GM23338 (cell line): ENCODE measurements around the gene ZSCAN5A. TPM values are rescaled to one million over a fixed set of nuclear protein-coding genes. Genes with fewer than 3 reads are reported as not detected.
A peak's percentile ranks its signal among the peaks of the same experiment; 100 is the strongest.
"Not testable (repeated sequence)": the region's sequence is repeated elsewhere in the genome, so short reads cannot be mapped to it uniquely, and the experiment has no call there.

Experiments
- ATAC-seq: fragments of 200-7000 bp; cut with Tn5 transposase; 3 replicates; pipeline ENCODE4 v1.9.1; 2020
- DNase-seq: peaks from one replicate; pipeline ENCODE4 v3.0.0-alpha.2; 2015; ENCODE audit warnings: low spot score
- H2AFZ ChIP-seq: fragments of 200-600 bp; sonication (generic); 2 replicates; pipeline ENCODE4 v1.8.0; 2016; ENCODE audit warnings: antibody characterized with exemption, mild to moderate bottlenecking, moderate library complexity
- H3F3A ChIP-seq: fragments of 200-600 bp; sonication (generic); replicated peaks from 2 replicates; pipeline ENCODE4 v1.8.0; 2017; ENCODE audit warnings: antibody characterized with exemption, mixed run types, low read depth
- H3K27ac ChIP-seq: fragments of 200-600 bp; sonication (generic); 2 replicates; pipeline ENCODE4 v1.6.1; 2016; ENCODE audit warnings: low read depth
- H3K27me3 ChIP-seq: fragments of 200-600 bp; sonication (generic); 2 replicates; pipeline ENCODE4 v1.8.0; 2016; ENCODE audit warnings: mild to moderate bottlenecking, mixed run types, moderate library complexity; ENCODE audit not compliant: insufficient read depth
- H3K36me3 ChIP-seq: fragments of 200-600 bp; sonication (generic); 2 replicates; pipeline ENCODE4 v1.8.0; 2016; ENCODE audit warnings: mild to moderate bottlenecking; ENCODE audit not compliant: insufficient read depth
- H3K4me1 ChIP-seq: fragments of 200-600 bp; sonication (generic); 2 replicates; pipeline ENCODE4 v1.8.0; 2016; ENCODE audit warnings: mild to moderate bottlenecking, moderate library complexity; ENCODE audit not compliant: insufficient read depth
- H3K4me2 ChIP-seq: fragments of 200-600 bp; sonication (generic); 2 replicates; pipeline ENCODE4 v1.7.1; 2017; ENCODE audit warnings: mixed run types
- H3K4me3 ChIP-seq: fragments of 200-600 bp; sonication (generic); 2 replicates; pipeline ENCODE4 v1.6.1; 2016; ENCODE audit warnings: mixed run types
- H3K79me2 ChIP-seq: fragments of 200-600 bp; sonication (generic); replicated peaks from 2 replicates; pipeline ENCODE4 v1.8.0; 2017; ENCODE audit warnings: mild to moderate bottlenecking; ENCODE audit not compliant: insufficient read depth
- H3K9me2 ChIP-seq: fragments of 200-600 bp; sonication (generic); 2 replicates; pipeline ENCODE4 v1.8.0; 2017; ENCODE audit not compliant: insufficient read depth
- H4K20me1 ChIP-seq: fragments of 200-600 bp; sonication (generic); replicated peaks from 2 replicates; pipeline ENCODE4 v1.8.0; 2017; ENCODE audit warnings: mild to moderate bottlenecking; ENCODE audit not compliant: insufficient read depth
- H3K27ac Mint-ChIP-seq: 2 replicates; pipeline ENCODE4 v1.8.0; 2020; ENCODE audit warnings: inconsistent platforms, mild to moderate bottlenecking, moderate library complexity, mixed read lengths
- H3K27me3 Mint-ChIP-seq: 3 replicates; pipeline ENCODE4 v1.8.0; 2022; ENCODE audit warnings: low read depth, mild to moderate bottlenecking, moderate library complexity, mixed read lengths, inconsistent platforms; ENCODE audit not compliant: insufficient read depth, poor library complexity
- H3K36me3 Mint-ChIP-seq: 3 replicates; pipeline ENCODE4 v1.8.0; 2021; ENCODE audit warnings: low read depth, mild to moderate bottlenecking, inconsistent platforms, moderate library complexity, mixed read lengths
- H3K4me1 Mint-ChIP-seq: 3 replicates; pipeline ENCODE4 v1.8.0; 2020; ENCODE audit warnings: mild to moderate bottlenecking, inconsistent platforms, mixed read lengths
- H3K4me3 Mint-ChIP-seq: 3 replicates; pipeline ENCODE4 v1.8.0; 2021; ENCODE audit warnings: moderate library complexity, mild to moderate bottlenecking, inconsistent platforms, mixed read lengths
- H3K9me3 Mint-ChIP-seq: 3 replicates; pipeline ENCODE4 v1.8.0; 2020; ENCODE audit warnings: moderate library complexity, mild to moderate bottlenecking, inconsistent platforms, mixed read lengths
- EZH2 ChIP-seq: fragments of 200-600 bp; sonication (generic); IDR thresholded peaks from one replicate; pipeline ENCODE4 v1.8.0; 2017; ENCODE audit warnings: antibody characterized with exemption, mild to moderate bottlenecking, low read depth; ENCODE audit not compliant: unreplicated experiment
- polyA plus RNA-seq: library from polyadenylated mRNA; unstranded; fragments of >200 nt; fragmentation: Nextera tagmentation; extraction: Ambion mirVana; gene quantifications from 2 replicates; pipeline ENCODE4 v1.2.1, GENCODE V29; 2016
- total RNA-seq: library from RNA; depleted of rRNA; stranded (reverse); fragments of >200 nt; shearing (Covaris generic); gene quantifications from 2 replicates; pipeline ENCODE4 v1.2.3, GENCODE V29; 2014
- TF ChIP-seq, protein P1 (sequence below): fragments of 250-450 bp; sonication (Bioruptor Pico); IDR thresholded peaks from 2 replicates; pipeline ENCODE4 v1.5.0; 2020; ENCODE audit warnings: mild to moderate bottlenecking, moderate library complexity
- TF ChIP-seq, protein P2 (sequence below), 2 experiments: fragments of 200-600 bp in 1 of 2; sonication (generic) in 1 of 2; conservative IDR thresholded peaks; 2 replicates each; pipeline versions ENCODE4 v1.5.1 to v1.6.1; 2016 to 2017; ENCODE audit warnings: antibody characterized with exemption in 2 of 2, low read depth in 2 of 2, mild to moderate bottlenecking in 2 of 2, moderate library complexity in 1 of 2

ZSCAN5A gene
- total and polyA plus RNA-seq, 2 experiments from 2014 or later = 10.2 to 12.5 TPM

DNA sequence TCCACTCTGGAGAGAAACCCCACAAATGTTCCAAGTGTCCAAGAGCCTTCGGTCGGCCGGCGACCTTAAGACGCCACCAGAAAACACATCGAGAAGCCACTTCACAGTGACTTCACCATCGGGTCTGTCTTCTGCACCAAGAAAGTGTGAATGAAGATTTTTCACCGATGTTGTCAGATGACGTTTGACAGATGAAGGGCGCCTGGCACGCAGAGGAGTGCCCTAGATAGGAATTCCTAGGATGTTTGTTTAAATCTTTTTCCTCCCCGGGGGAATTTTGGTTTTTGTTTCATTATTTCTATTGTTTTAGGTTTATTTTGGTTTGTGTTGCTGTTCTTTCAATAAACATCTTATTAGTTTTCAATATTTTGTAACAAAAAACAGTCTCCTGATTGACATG, 105.5 kb downstream of the ZSCAN5A start (continued):
- TF ChIP-seq, protein P1, sequence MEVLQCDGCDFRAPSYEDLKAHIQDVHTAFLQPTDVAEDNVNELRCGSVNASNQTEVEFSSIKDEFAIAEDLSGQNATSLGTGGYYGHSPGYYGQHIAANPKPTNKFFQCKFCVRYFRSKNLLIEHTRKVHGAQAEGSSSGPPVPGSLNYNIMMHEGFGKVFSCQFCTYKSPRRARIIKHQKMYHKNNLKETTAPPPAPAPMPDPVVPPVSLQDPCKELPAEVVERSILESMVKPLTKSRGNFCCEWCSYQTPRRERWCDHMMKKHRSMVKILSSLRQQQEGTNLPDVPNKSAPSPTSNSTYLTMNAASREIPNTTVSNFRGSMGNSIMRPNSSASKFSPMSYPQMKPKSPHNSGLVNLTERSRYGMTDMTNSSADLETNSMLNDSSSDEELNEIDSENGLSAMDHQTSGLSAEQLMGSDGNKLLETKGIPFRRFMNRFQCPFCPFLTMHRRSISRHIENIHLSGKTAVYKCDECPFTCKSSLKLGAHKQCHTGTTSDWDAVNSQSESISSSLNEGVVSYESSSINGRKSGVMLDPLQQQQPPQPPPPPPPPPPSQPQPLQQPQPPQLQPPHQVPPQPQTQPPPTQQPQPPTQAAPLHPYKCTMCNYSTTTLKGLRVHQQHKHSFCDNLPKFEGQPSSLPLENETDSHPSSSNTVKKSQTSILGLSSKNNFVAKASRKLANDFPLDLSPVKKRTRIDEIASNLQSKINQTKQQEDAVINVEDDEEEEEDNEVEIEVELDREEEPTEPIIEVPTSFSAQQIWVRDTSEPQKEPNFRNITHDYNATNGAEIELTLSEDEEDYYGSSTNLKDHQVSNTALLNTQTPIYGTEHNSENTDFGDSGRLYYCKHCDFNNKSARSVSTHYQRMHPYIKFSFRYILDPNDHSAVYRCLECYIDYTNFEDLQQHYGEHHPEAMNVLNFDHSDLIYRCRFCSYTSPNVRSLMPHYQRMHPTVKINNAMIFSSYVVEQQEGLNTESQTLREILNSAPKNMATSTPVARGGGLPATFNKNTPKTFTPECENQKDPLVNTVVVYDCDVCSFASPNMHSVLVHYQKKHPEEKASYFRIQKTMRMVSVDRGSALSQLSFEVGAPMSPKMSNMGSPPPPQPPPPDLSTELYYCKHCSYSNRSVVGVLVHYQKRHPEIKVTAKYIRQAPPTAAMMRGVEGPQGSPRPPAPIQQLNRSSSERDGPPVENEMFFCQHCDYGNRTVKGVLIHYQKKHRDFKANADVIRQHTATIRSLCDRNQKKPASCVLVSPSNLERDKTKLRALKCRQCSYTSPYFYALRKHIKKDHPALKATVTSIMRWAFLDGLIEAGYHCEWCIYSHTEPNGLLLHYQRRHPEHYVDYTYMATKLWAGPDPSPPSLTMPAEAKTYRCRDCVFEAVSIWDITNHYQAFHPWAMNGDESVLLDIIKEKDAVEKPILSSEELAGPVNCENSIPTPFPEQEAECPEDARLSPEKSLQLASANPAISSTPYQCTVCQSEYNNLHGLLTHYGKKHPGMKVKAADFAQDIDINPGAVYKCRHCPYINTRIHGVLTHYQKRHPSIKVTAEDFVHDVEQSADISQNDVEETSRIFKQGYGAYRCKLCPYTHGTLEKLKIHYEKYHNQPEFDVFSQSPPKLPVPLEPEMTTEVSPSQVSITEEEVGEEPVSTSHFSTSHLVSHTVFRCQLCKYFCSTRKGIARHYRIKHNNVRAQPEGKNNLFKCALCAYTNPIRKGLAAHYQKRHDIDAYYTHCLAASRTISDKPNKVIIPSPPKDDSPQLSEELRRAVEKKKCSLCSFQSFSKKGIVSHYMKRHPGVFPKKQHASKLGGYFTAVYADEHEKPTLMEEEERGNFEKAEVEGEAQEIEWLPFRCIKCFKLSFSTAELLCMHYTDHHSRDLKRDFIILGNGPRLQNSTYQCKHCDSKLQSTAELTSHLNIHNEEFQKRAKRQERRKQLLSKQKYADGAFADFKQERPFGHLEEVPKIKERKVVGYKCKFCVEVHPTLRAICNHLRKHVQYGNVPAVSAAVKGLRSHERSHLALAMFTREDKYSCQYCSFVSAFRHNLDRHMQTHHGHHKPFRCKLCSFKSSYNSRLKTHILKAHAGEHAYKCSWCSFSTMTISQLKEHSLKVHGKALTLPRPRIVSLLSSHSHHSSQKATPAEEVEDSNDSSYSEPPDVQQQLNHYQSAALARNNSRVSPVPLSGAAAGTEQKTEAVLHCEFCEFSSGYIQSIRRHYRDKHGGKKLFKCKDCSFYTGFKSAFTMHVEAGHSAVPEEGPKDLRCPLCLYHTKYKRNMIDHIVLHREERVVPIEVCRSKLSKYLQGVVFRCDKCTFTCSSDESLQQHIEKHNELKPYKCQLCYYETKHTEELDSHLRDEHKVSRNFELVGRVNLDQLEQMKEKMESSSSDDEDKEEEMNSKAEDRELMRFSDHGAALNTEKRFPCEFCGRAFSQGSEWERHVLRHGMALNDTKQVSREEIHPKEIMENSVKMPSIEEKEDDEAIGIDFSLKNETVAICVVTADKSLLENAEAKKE (CRISPR knock-in tag) = no peak
- no peak for TF ChIP-seq EZH2
- TF ChIP-seq, protein P2, sequence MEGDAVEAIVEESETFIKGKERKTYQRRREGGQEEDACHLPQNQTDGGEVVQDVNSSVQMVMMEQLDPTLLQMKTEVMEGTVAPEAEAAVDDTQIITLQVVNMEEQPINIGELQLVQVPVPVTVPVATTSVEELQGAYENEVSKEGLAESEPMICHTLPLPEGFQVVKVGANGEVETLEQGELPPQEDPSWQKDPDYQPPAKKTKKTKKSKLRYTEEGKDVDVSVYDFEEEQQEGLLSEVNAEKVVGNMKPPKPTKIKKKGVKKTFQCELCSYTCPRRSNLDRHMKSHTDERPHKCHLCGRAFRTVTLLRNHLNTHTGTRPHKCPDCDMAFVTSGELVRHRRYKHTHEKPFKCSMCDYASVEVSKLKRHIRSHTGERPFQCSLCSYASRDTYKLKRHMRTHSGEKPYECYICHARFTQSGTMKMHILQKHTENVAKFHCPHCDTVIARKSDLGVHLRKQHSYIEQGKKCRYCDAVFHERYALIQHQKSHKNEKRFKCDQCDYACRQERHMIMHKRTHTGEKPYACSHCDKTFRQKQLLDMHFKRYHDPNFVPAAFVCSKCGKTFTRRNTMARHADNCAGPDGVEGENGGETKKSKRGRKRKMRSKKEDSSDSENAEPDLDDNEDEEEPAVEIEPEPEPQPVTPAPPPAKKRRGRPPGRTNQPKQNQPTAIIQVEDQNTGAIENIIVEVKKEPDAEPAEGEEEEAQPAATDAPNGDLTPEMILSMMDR (conservative IDR thresholded peaks at IDR 0.05; ENCODE audit: low read depth in 2 of 2) = no peak

DNA sequence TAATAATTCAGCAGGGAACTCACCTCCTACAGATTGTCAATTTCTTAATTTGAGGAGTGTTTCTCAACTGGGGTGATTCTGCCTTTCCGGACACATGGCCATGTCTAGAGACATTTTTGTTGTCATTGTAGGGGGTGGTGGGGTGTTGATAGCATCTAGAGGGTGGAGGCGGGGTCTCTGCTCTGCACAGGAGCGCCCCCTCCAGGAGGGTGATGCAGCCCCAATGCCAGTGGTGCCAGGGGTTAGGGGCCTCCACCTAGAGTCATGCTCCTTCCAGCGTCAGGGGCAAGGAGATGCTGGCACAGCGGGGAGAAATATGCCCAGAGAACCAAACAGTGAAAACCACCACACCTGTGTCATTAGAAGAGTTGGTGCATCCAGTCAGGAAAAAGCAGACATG, 107.1 kb downstream of the ZSCAN5A start:
- not testable (repeated sequence) for H3K4me1 Mint-ChIP-seq, H3F3A ChIP-seq, H3K4me3 ChIP-seq, H3K4me3 Mint-ChIP-seq, H3K27ac ChIP-seq, H3K79me2 ChIP-seq, H3K36me3 ChIP-seq, H3K9me2 ChIP-seq, H3K9me3 Mint-ChIP-seq, H2AFZ ChIP-seq, H3K27me3 Mint-ChIP-seq, H3K27me3 ChIP-seq, H4K20me1 ChIP-seq, H3K27ac Mint-ChIP-seq, H3K4me2 ChIP-seq, H3K36me3 Mint-ChIP-seq, DNase-seq, H3K4me1 ChIP-seq
- TF ChIP-seq, protein P2 (conservative IDR thresholded peaks at IDR 0.05; ENCODE audit: low read depth in 2 of 2) = peak; percentile 17 to 48
- peak; percentile 90 for ATAC-seq
